MM.1S (cell line): ENCODE results near the gene MKLN1.
A peak's percentile ranks its signal among the peaks of the same experiment; 100 is the strongest.

Experiments used
- DNase-seq: peaks from one replicate; pipeline ENCODE4 v3.0.0-alpha.2; 2015
- H2AFZ ChIP-seq: fragments of 300-600 bp; sonication (generic); 2 replicates; pipeline ENCODE4 v1.6.0; 2016; ENCODE audit warnings: antibody characterized with exemption, low read length
- H3F3A ChIP-seq: fragments of 300-600 bp; sonication (generic); 2 replicates; pipeline ENCODE4 v1.6.1; 2016; ENCODE audit warnings: mild to moderate bottlenecking, antibody characterized with exemption, low read length, moderate library complexity, mixed read lengths; ENCODE audit not compliant: insufficient read depth
- H3K27ac ChIP-seq: fragments of 300-600 bp; sonication (generic); 2 replicates; pipeline ENCODE4 v1.5.1; 2016; ENCODE audit warnings: mild to moderate bottlenecking, low read length
- H3K27me3 ChIP-seq: fragments of 300-600 bp; sonication (generic); replicated peaks from 2 replicates; pipeline ENCODE4 v1.6.0; 2016; ENCODE audit warnings: low read length; ENCODE audit not compliant: insufficient read depth
- H3K36me3 ChIP-seq: fragments of 300-600 bp; sonication (generic); replicated peaks from 2 replicates; pipeline ENCODE4 v1.6.1; 2016; ENCODE audit warnings: mild to moderate bottlenecking, low read length, mixed read lengths; ENCODE audit not compliant: insufficient read depth
- H3K4me1 ChIP-seq: fragments of 300-600 bp; sonication (generic); 2 replicates; pipeline ENCODE4 v1.6.1; 2016; ENCODE audit warnings: low read length, mixed read lengths
- H3K4me2 ChIP-seq: fragments of 300-600 bp; sonication (generic); 2 replicates; pipeline ENCODE4 v1.6.0; 2016; ENCODE audit warnings: low read depth, low read length
- H3K4me3 ChIP-seq: fragments of 300-600 bp; sonication (generic); 2 replicates; pipeline ENCODE4 v1.5.1; 2016; ENCODE audit warnings: low read length, mixed read lengths
- H3K79me2 ChIP-seq: fragments of 300-600 bp; sonication (generic); 2 replicates; pipeline ENCODE4 v1.6.1; 2016; ENCODE audit warnings: mixed run types, low read length, mixed read lengths
- H3K9ac ChIP-seq: fragments of 300-600 bp; sonication (generic); 2 replicates; pipeline ENCODE4 v1.6.1; 2016; ENCODE audit warnings: low read length, mixed read lengths
- H3K9me2 ChIP-seq: fragments of 300-600 bp; sonication (generic); replicated peaks from 2 replicates; pipeline ENCODE4 v1.6.1; 2016; ENCODE audit warnings: mild to moderate bottlenecking, low read length, mixed read lengths; ENCODE audit not compliant: insufficient read depth
- H3K9me3 ChIP-seq: fragments of 300-600 bp; sonication (generic); replicated peaks from 2 replicates; pipeline ENCODE4 v1.6.1; 2016; ENCODE audit warnings: mild to moderate bottlenecking, low read length, mixed read lengths; ENCODE audit not compliant: insufficient read depth
- H4K20me1 ChIP-seq: fragments of 300-600 bp; sonication (generic); 2 replicates; pipeline ENCODE4 v1.6.1; 2016; ENCODE audit warnings: mild to moderate bottlenecking, low read length, moderate library complexity, mixed read lengths; ENCODE audit not compliant: insufficient read depth
- CTCF ChIP-seq: fragments of 300-600 bp; sonication (generic); IDR thresholded peaks from 2 replicates; pipeline ENCODE4 v1.5.1; 2016; ENCODE audit warnings: antibody characterized with exemption, low read length, mixed read lengths
- EZH2 ChIP-seq: fragments of 300-600 bp; sonication (generic); optimal IDR thresholded peaks from 2 replicates; pipeline ENCODE3; 2017; ENCODE audit warnings: low read depth, mild to moderate bottlenecking, antibody characterized with exemption, low read length, mixed read lengths
- EZH2phosphoT487 ChIP-seq: fragments of 300-600 bp; sonication (generic); IDR thresholded peaks from 2 replicates; pipeline ENCODE4 v1.6.1; 2018; ENCODE audit warnings: antibody characterized with exemption, low read length

MKLN1 gene

GRCh38 chr7:131370523-131370968 lies 42.9 kb downstream of the MKLN1 start:
- Histone ChIP-seq H3K9me2 (no peaks in the 10 kb centered on the region), H3K27me3 (no peaks in the 10 kb centered on the region), H3F3A (peaks cover 9% of the 10 kb centered on the region), H3K27ac (no peak overlapping the region), H3K4me3 (no peak overlapping the region), H2AFZ (no peak overlapping the region), H3K79me2 (peaks cover 90% of the 10 kb centered on the region), H3K4me2 (peak overlapping the region; percentile 31), H3K36me3 (no peaks in the 10 kb centered on the region), H3K4me1 (peaks cover 16% of the 10 kb centered on the region), H4K20me1 (peaks cover 32% of the 10 kb centered on the region), H3K9me3 (no peaks in the 10 kb centered on the region), H3K9ac (no peak overlapping the region)
- TF ChIP-seq CTCF (no peak), EZH2 (no peak), EZH2phosphoT487 (no peak)
- DNase-seq = peak; percentile 91

DNA sequence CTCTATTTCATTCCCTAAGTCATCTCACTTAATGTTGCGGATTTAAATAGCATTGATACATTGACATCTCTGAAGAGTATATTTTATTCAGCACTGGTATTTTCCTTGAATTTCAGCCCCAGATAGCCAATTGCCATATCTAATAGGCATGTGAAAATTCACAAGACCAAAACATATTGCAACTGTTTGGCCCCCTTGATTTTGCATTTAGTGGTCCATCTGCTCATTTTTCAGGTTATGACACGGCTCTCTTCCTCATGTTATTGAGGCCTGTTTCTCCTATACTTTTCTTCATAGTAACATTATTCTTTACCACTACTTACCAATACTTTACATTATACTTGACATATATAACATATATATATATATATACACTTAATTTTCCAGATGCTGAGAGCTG lies 43.7 kb downstream of the MKLN1 start:
- H3K79me2 ChIP-seq = peaks cover 81% of the 10 kb centered on the region
- no peak overlapping the region for H3K9ac ChIP-seq
- peaks cover 16% of the 10 kb centered on the region for H3K4me1 ChIP-seq
- H3K27ac ChIP-seq = no peak overlapping the region
- no peaks in the 10 kb centered on the region for H3K36me3 ChIP-seq
- no peaks in the 10 kb centered on the region for H3K9me2 ChIP-seq
- no peak for TF ChIP-seq EZH2
- TF ChIP-seq EZH2phosphoT487 = no peak
- TF ChIP-seq CTCF = no peak
- no peak overlapping the region for H3K4me3 ChIP-seq
- H2AFZ ChIP-seq = no peak overlapping the region
- DNase-seq = no peak
- no peak overlapping the region for H3K4me2 ChIP-seq
- H3F3A ChIP-seq = peaks cover 9% of the 10 kb centered on the region
- no peaks in the 10 kb centered on the region for H3K27me3 ChIP-seq
- H3K9me3 ChIP-seq = no peaks in the 10 kb centered on the region
- H4K20me1 ChIP-seq = peaks cover 32% of the 10 kb centered on the region

- Histone ChIP-seq H2AFZ (no peak overlapping the region), H3K4me2 (no peak overlapping the region), H3K27ac (no peak overlapping the region), H3K4me1 (peaks cover 16% of the 10 kb centered on the region), H3K4me3 (no peak overlapping the region), H3K36me3 (no peaks in the 10 kb centered on the region; the same call in 1 of the 2 replicates), H3F3A (peaks cover 9% of the 10 kb centered on the region), H3K9me3 (no peaks in the 10 kb centered on the region), H3K79me2 (peaks cover 73% of the 10 kb centered on the region), H3K9ac (no peak overlapping the region), H4K20me1 (peaks cover 27% of the 10 kb centered on the region), H3K9me2 (no peaks in the 10 kb centered on the region), H3K27me3 (no peaks in the 10 kb centered on the region)
- TF ChIP-seq EZH2 (no peak), CTCF (no peak), EZH2phosphoT487 (no peak)
- no peak for DNase-seq
Observed at GRCh38 chr7:131372554-131372953, 44.9 kb downstream of the MKLN1 start.
